ENCODE results near the gene KRTAP9-7.

GRCh38 chr17:41284546-41284945 lies 9.0 kb downstream of the KRTAP9-7 start:
- TF ChIP-seq, protein P1, sequence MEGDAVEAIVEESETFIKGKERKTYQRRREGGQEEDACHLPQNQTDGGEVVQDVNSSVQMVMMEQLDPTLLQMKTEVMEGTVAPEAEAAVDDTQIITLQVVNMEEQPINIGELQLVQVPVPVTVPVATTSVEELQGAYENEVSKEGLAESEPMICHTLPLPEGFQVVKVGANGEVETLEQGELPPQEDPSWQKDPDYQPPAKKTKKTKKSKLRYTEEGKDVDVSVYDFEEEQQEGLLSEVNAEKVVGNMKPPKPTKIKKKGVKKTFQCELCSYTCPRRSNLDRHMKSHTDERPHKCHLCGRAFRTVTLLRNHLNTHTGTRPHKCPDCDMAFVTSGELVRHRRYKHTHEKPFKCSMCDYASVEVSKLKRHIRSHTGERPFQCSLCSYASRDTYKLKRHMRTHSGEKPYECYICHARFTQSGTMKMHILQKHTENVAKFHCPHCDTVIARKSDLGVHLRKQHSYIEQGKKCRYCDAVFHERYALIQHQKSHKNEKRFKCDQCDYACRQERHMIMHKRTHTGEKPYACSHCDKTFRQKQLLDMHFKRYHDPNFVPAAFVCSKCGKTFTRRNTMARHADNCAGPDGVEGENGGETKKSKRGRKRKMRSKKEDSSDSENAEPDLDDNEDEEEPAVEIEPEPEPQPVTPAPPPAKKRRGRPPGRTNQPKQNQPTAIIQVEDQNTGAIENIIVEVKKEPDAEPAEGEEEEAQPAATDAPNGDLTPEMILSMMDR (IDR thresholded peaks at IDR 0.05): no peak
- TF ChIP-seq EZH2 (IDR thresholded peaks at IDR 0.05; ENCODE audit: borderline replicate concordance, insufficient read depth, low read depth, low read length, poor library complexity, severe bottlenecking): no peak
